ENCODE measurements around the gene KAZN.

GRCh38 chr1:14969006-14969405 lies 370.5 kb downstream of the KAZN start:
- no peak for TF ChIP-seq GATA2 (IDR thresholded peaks at IDR 0.05; ENCODE audit: low read depth, low read length)
- no peak for TF ChIP-seq GATA3 (IDR thresholded peaks at IDR 0.05; ENCODE audit: low read depth, low read length)

All from SH-SY5Y (cell line).